ENCODE results near the gene NPIPA8. TPM values are rescaled to one million over a fixed set of nuclear protein-coding genes. Genes with fewer than 3 reads are reported as not detected.
A peak's percentile ranks its signal among the peaks of the same experiment; 100 is the strongest.
"Not testable (repeated sequence)": the region's sequence is repeated elsewhere in the genome, so short reads cannot be mapped to it uniquely, and the experiment has no call there.

Gene NPIPA8
- total RNA-seq, result under 1 TPM; 0.62 to 0.68 TPM
- long read RNA-seq, result 0 reads

- DNase-seq; intact Hi-C loops (cut with DNase I); ATAC-seq: not testable (repeated sequence)
Observed at GRCh38 chr16:18336636-18337035, at the start of gene NPIPA8. Gene NPIPA8, minus strand, starts transcription at chr16:18336736. Its CDS starts 4,074 bp downstream, at chr16:18332662.

GRCh38 chr16:18385285-18385684 is 48.7 kb upstream of the NPIPA8 start:
- intact Hi-C loops (cut with DNase I); DNase-seq: not testable (repeated sequence)
- peak in 1 of 2 donors; percentile 22 for ATAC-seq

DNA sequence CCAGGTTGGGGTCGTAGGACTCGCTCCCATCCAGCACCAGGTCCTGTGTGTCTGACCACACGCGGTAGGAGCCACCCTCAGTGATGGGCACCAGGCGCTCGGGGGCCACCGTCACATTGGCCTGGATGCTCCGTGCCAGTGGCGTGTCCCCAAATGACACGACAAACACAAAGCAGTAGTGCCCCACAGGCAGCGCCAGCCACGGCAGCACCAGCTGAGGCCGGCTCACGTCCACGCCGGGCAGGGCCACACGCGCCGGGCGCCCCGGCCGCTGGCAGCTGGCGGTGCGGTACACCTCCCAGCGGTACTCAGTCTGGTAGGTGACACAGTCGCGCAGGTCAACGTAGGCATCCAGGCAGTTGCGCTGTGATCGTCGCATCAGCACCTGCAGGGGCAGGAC is 48.3 kb upstream of the NPIPA8 start:
- intact Hi-C loops (cut with DNase I); DNase-seq: not testable (repeated sequence)
- peak in 1 of 2 donors; percentile 11 for ATAC-seq

- DNase-seq; intact Hi-C loops (cut with DNase I): not testable (repeated sequence)
- peak in 1 of 2 donors; percentile 40 for ATAC-seq
Observed at GRCh38 chr16:18384098-18384636, 47.6 kb upstream of the NPIPA8 start.

DNA sequence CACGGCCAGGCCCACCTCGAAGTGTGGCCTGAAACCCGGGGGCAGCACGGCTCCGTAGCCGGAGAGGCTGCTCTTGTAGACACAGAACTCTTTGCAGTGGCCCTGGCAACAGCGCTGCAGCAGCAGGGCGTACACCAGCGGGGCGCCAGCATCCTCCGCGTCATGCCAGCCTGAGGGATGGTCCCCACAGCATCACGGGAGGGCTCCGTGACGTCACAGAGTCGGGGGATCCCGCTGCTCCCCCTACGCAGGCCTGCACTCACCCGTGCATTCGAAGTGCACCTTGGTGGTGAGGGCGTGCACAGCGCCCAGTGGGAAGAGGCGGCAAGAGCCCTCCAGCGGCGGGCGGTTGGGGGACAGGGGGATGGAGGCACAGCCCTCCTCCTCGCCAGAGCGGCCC is 46.2 kb upstream of the NPIPA8 start:
- DNase-seq, result peak; percentile 2
- ATAC-seq; intact Hi-C loops (cut with DNase I): not testable (repeated sequence)

GRCh38 chr16:18347742-18348141 is 11.2 kb upstream of the NPIPA8 start:
- peak; percentile 4 for DNase-seq
- ATAC-seq; intact Hi-C loops (cut with DNase I): not testable (repeated sequence)

DNA sequence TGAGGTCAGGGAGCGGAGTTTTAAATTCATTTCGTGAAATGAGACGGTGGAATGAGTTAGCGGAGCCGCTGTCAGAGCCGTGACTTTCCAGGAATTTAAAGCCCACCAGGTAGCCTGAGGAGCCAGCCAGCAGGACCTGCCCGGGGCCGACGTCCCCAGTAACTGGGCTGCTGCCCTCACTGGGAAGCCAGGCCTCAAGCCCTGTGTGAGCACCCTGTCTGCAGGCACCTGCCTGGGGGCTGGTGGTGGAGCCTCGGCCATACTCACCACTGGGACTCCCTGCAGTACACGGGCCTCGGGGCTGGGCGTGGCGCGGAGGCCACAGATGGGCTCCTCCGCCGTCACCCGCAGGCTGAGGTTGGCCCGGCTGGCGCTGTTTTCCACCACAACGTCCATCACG is 10.5 kb upstream of the NPIPA8 start:
- intact Hi-C loops (cut with DNase I); DNase-seq; ATAC-seq: not testable (repeated sequence)

DNA sequence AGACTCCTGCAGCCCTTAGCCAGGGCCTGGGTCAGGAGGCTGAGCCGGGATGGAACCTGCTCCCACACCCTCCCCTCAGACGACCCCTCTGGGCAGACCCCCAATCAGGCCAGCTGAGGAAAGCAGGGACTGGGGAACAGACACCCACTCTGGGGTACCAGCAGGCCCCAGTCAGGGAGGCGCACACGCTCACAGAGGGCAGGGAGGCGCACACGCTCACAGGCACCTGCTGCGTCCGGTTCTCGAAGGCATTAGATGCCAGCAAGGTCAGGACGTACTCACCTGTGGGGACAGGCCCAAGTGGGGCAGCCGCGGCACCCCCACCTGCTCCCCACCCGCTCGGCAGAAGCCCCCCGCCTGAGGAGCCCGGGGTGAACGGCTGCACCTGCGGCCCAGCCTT is 8.1 kb upstream of the NPIPA8 start:
- DNase-seq; ATAC-seq; intact Hi-C loops (cut with DNase I): not testable (repeated sequence)

DNA sequence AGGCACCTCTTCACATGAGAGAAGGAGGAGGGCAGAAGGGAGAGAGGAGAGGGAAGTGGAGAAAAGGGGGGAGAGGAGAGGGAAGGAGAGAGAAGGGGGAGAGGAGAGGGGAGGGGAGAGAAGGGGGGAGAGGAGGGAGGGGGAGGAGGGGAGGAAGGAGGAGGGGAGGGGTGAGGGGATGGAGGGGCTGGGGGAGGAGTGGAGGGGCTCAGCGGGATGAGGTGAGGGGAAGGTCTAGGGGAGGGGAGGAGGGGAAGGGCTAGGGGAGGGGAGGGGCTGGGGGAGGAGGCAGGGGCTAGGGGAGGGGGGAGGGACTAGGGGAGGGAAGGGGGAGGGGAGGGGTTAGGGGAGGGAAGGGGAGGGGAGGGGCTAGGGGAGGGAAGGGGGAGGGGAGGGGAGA is 5.5 kb upstream of the NPIPA8 start:
- ATAC-seq; DNase-seq; intact Hi-C loops (cut with DNase I): not testable (repeated sequence)

GRCh38 chr16:18341417-18341960 is 5.0 kb upstream of the NPIPA8 start:
- ATAC-seq, result peak in 1 of 2 donors; percentile 68
- intact Hi-C loops (cut with DNase I); DNase-seq: not testable (repeated sequence)

GRCh38 chr16:18339210-18339609 is 2.7 kb upstream of the NPIPA8 start:
- intact Hi-C loops (cut with DNase I); ATAC-seq: not testable (repeated sequence)
- DNase-seq, result peak; percentile 3

DNA sequence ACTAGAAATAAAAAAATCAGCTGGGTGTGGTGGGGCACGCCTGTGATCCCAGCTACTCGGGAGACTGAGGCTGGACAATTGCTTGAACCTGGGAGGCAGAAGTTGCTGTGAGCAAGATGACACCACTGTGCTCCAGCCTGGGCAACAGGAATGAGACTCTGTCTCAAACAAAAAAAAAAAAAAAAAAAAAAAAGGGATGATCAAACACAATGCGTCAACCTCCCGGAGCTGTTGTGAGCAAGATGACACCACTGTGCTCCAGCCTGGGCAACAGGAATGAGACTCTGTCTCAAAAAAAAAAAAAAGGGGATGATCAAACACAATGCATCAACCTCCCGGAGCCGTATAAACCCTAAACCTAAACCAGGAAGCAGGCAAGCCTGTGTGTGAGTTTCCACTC is 24.7 kb downstream of the NPIPA8 start:
- DNase-seq; ATAC-seq; intact Hi-C loops (cut with DNase I): not testable (repeated sequence)

DNA sequence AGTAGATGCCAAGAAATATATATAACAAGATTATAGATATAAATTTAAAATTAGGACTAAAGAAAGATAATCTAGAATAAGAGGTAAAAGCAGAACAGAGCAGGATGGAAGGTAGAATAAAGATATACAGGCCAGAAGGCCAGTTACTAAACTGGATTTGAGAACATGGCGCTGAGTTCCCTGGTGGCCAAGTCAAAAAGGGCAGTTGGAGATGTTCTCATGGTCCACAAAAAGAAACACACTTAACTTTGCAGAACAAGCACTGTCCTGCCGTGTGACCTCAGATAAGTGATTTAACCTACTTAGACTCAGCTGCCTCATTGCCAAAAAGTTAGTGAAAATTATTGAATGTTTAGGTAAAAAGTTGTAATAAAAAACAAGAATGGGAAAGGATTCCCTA is 27.4 kb downstream of the NPIPA8 start:
- ATAC-seq; DNase-seq; intact Hi-C loops (cut with DNase I): not testable (repeated sequence)

DNA sequence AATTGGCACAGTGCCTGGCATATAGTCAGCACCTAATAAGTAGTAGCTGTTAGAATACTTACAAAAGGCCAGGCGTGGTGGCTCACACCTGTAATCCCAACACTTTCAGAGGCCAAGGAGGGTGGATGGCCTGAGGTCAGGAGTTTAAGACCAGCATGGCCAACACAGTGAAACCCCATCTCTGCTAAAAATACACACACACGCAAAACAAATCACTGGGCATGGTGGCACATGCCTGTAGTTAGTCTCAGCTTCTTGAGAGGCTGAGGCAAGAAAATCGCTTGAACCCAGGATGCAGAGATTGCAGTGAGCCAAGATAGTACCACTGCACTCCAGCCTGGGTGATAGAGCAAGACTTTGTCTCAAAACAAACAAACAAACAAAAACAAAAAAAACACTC is 29.3 kb downstream of the NPIPA8 start:
- ATAC-seq; DNase-seq; intact Hi-C loops (cut with DNase I): not testable (repeated sequence)

DNA sequence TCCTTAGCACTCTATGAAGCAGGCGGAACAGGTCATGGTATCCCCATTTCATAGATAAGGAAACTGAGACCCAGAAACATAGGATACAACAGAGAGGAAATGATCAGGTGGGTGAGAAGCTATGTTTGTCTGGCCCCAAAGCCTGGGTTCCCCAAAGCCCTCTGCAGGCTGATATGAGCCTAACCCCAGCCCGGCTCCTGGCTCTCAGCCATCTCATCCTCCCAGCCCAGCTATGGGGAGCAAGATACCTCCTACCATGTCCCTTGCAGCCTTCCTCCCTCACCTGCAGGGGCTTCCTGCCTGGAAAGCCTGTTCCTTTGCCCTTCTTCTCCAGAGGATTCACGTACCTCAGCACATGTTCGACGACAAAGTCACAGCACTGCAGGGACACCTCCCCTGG is 30.5 kb downstream of the NPIPA8 start:
- ATAC-seq; DNase-seq; intact Hi-C loops (cut with DNase I): not testable (repeated sequence)

DNA sequence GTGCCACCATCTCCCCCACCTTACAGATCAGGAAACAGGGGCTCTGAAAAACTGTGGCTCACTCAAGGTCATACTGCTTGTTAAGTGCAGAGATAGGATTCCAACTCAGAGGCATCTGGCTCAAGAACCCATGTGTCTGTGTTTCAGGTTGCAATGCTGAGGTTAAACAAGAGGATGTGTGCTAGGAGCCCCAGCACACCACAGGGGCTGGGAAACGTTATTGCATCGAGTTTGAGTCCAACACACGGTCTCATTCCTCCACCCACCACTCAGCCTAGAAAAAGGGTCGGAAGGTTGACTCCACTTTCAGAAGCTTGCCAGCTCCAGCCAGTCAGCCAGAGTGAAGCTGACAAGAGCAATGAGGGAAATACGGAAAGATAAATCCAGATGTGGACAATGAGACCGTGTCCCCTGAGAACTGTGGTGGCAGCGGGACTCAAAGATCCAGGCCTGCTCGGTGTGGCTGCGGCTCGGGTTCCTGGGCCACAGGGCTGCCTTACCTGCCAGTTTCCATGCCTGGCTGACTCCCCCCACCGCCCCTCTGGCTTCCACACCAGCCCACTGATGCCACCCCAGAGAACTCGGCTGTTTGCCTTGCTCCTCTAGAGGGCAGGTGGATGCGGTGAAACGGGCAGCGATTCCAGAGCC is 33.4 kb downstream of the NPIPA8 start:
- intact Hi-C loops (cut with DNase I); ATAC-seq; DNase-seq: not testable (repeated sequence)

- DNase-seq; intact Hi-C loops (cut with DNase I); ATAC-seq: not testable (repeated sequence)
Observed at GRCh38 chr16:18297714-18298113, 38.8 kb downstream of the NPIPA8 start.

DNA sequence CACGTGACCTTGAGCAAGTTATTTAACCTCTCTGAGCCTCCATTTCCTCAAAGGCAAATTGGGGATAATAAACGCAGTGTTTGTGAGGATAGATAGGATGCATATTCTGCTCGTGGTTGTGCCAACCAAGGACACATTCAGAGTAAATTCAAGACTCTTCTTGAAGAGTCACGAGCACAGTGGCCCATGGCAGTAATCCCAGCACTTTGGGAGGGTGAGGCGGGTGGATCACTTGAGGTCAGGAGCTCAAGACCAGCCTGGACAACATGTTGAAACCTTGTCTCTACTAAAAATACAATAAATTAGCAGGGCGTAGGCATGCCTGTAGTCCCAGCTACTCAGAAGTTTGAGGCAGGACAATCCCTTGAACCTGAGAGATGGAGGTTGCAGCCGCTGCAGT is 39.6 kb downstream of the NPIPA8 start:
- intact Hi-C loops (cut with DNase I); DNase-seq; ATAC-seq: not testable (repeated sequence)

DNA sequence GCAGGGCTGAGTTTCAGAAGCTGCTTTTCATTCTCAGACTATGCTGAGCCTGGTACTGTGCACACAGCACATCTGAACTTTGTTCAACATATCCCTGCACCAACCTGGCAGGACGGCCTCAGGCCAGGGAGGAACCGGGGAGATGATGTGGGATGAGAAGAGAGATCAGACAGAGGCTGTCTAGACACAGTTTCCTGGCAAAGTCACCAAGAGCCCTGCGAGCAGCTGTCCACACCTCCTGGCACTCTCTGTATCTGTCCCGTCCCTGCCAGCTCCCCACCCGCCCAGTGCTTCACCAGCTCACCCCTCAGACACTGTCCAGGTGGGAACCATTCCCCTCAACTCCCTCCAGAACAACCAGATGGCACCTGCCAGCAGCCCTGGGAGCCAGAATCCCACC is 42.2 kb downstream of the NPIPA8 start:
- DNase-seq; intact Hi-C loops (cut with DNase I): not testable (repeated sequence)
- ATAC-seq, result peak in 1 of 2 donors; percentile 57

GRCh38 chr16:18293337-18293956 is 43.1 kb downstream of the NPIPA8 start:
- ATAC-seq, result not testable (repeated sequence)

More at GRCh38 chr16:18293337-18293956, 43.1 kb downstream of the NPIPA8 start:
- intact Hi-C loops (cut with DNase I); DNase-seq: not testable (repeated sequence)

All from left cardiac atrium (tissue), 4 donors.